Measurements from ENCODE around the gene RHOF. TPM values are rescaled to one million over a fixed set of nuclear protein-coding genes. Genes with fewer than 3 reads are reported as not detected.
A peak's percentile ranks its signal among the peaks of the same experiment; 100 is the strongest.
"Not testable (repeated sequence)": the region's sequence is repeated elsewhere in the genome, so short reads cannot be mapped to it uniquely, and the experiment has no call there.

Gene RHOF
- total RNA-seq, 4 donors from 2014 or later = 3.2 to 20.4 (median 6.2) TPM

- Histone ChIP-seq H3K4me3 (peak overlapping the region; percentile 30 to 69 (median 54)), H3K4me1 (peaks cover 48 to 85% (median 56%) of the 10 kb centered on the region in 3 donors), H3K27me3 (no peaks in the 10 kb centered on the region), H3K27ac (peak overlapping the region; percentile 100), H3K9me3 (no peaks in the 10 kb centered on the region), H3K36me3 (peaks cover 8 to 14% (median 8%) of the 10 kb centered on the region in 3 donors)
- TF ChIP-seq, protein P1, sequence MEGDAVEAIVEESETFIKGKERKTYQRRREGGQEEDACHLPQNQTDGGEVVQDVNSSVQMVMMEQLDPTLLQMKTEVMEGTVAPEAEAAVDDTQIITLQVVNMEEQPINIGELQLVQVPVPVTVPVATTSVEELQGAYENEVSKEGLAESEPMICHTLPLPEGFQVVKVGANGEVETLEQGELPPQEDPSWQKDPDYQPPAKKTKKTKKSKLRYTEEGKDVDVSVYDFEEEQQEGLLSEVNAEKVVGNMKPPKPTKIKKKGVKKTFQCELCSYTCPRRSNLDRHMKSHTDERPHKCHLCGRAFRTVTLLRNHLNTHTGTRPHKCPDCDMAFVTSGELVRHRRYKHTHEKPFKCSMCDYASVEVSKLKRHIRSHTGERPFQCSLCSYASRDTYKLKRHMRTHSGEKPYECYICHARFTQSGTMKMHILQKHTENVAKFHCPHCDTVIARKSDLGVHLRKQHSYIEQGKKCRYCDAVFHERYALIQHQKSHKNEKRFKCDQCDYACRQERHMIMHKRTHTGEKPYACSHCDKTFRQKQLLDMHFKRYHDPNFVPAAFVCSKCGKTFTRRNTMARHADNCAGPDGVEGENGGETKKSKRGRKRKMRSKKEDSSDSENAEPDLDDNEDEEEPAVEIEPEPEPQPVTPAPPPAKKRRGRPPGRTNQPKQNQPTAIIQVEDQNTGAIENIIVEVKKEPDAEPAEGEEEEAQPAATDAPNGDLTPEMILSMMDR (IDR thresholded peaks at IDR 0.05) = peak; percentile 98 to 100 (median 100)
- TF ChIP-seq POLR2A (IDR thresholded peaks at IDR 0.05) = peak in 1 of 4 donors; percentile 34
- intact Hi-C loops (cut with DNase I) = no loop called here
- WGBS, 2 donors = 0% methylated on average over 2 to 11 of the region's 59 CpGs
- peak; percentile 52 for DNase-seq
Observed at GRCh38 chr12:121793838-121794533, 498 bp upstream of the RHOF start.

GRCh38 chr12:121792607-121793439 is 665 bp downstream of the RHOF start:
- DNase-seq = no peak
- H3K4me3 ChIP-seq = peak overlapping the region; percentile 30 to 69 (median 54)
- WGBS, 2 donors = 70% methylated on average over 14 of the region's 48 CpGs; no CpG with 5 or more reads in 1 of the 2 donors

GRCh38 chr12:121791671-121792551 is 1.6 kb downstream of the RHOF start:
- Histone ChIP-seq H3K9me3 (no peaks in the 10 kb centered on the region), H3K27ac (peak overlapping the region in 2 of 4 donors; percentile 100), H3K36me3 (peaks cover 8 to 10% (median 8%) of the 10 kb centered on the region in 3 donors), H3K4me3 (peak overlapping the region; percentile 30 to 69 (median 54)), H3K27me3 (no peaks in the 10 kb centered on the region), H3K4me1 (peaks cover 38 to 84% (median 40%) of the 10 kb centered on the region in 3 donors)
- DNase-seq = no peak
- 66 to 93% methylated on average over 5 of the region's 14 CpGs for WGBS, 2 donors
- TF ChIP-seq, protein P1 (IDR thresholded peaks at IDR 0.05) = no peak
- TF ChIP-seq POLR2A (IDR thresholded peaks at IDR 0.05) = no peak
- intact Hi-C loops (cut with DNase I) = no loop called here

More at GRCh38 chr12:121792607-121793439, 665 bp downstream of the RHOF start:
- Histone ChIP-seq H3K4me1 (peaks cover 45 to 84% (median 46%) of the 10 kb centered on the region in 3 donors), H3K36me3 (peaks cover 8 to 10% (median 8%) of the 10 kb centered on the region in 3 donors), H3K9me3 (no peaks in the 10 kb centered on the region), H3K27ac (peak overlapping the region; percentile 42 to 100 (median 100)), H3K27me3 (no peaks in the 10 kb centered on the region)
- TF ChIP-seq, protein P1 (IDR thresholded peaks at IDR 0.05) = no peak
- no peak for TF ChIP-seq POLR2A (IDR thresholded peaks at IDR 0.05)
- intact Hi-C loops (cut with DNase I) = no loop called here

GRCh38 chr12:121790785-121791184 is 2.7 kb downstream of the RHOF start:
- peak overlapping the region in 2 of 4 donors; percentile 56 to 83 for H3K27ac ChIP-seq
- DNase-seq; H3K36me3 ChIP-seq; intact Hi-C loops (cut with DNase I); H3K27me3 ChIP-seq; H3K9me3 ChIP-seq: not testable (repeated sequence)
- peak overlapping the region in 1 of 4 donors; percentile 7 for H3K4me3 ChIP-seq
- H3K4me1 ChIP-seq = peaks cover 28 to 84% (median 38%) of the 10 kb centered on the region in 3 donors
- WGBS, 2 donors = 83 to 93% methylated on average over 6 to 8 of the region's 8 CpGs

Measured in esophagus squamous epithelium (tissue), 5 donors.